Activated T-cell treated with anti-CD3 and anti-CD28 coated beads, Interleukin-2, amount 50 U/mL, for 1 hour (primary cell): ENCODE data around the gene GNA12.
"Not testable (repeated sequence)": the region's sequence is repeated elsewhere in the genome, so short reads cannot be mapped to it uniquely, and the experiment has no call there.

Experiments
- DNase-seq: peaks from one replicate; pipeline ENCODE4 v3.0.0-alpha.2; 2020

The GNA12 gene

GRCh38 chr7:2708547-2709310 lies 135.4 kb downstream of the GNA12 start:
- no peak for DNase-seq

- DNase-seq = no peak
Observed at GRCh38 chr7:2708041-2708440, 136.1 kb downstream of the GNA12 start.

GRCh38 chr7:2707481-2707880 lies 136.6 kb downstream of the GNA12 start:
- no peak for DNase-seq

GRCh38 chr7:2706685-2707126 lies 137.4 kb downstream of the GNA12 start:
- DNase-seq = no peak

GRCh38 chr7:2705371-2706096 lies 138.6 kb downstream of the GNA12 start:
- DNase-seq = no peak

GRCh38 chr7:2702594-2702957 lies 141.5 kb downstream of the GNA12 start:
- no peak for DNase-seq

- DNase-seq = no peak
Observed at GRCh38 chr7:2701832-2702593, 142.1 kb downstream of the GNA12 start.

- no peak for DNase-seq
Observed at GRCh38 chr7:2701424-2701823, 142.7 kb downstream of the GNA12 start.

- DNase-seq = no peak
Observed at GRCh38 chr7:2700141-2700850, 143.8 kb downstream of the GNA12 start.

GRCh38 chr7:2699289-2699620 lies 144.9 kb downstream of the GNA12 start:
- no peak for DNase-seq

GRCh38 chr7:2698581-2699288 lies 145.4 kb downstream of the GNA12 start:
- DNase-seq = peak; percentile 65

- not testable (repeated sequence) for DNase-seq
Observed at GRCh38 chr7:2694122-2694436, 150.0 kb downstream of the GNA12 start.

GRCh38 chr7:2693420-2694121 lies 150.5 kb downstream of the GNA12 start:
- not testable (repeated sequence) for DNase-seq

- no peak for DNase-seq
Observed at GRCh38 chr7:2692543-2692942, 151.6 kb downstream of the GNA12 start.

GRCh38 chr7:2691932-2692439 lies 152.1 kb downstream of the GNA12 start:
- DNase-seq = not testable (repeated sequence)

- no peak for DNase-seq
Observed at GRCh38 chr7:2691011-2691707, 152.9 kb downstream of the GNA12 start.

- no peak for DNase-seq
Observed at GRCh38 chr7:2689951-2690705, 154.0 kb downstream of the GNA12 start.

- no peak for DNase-seq
Observed at GRCh38 chr7:2689343-2689847, 154.7 kb downstream of the GNA12 start.

- no peak for DNase-seq
Observed at GRCh38 chr7:2688409-2689342, 155.4 kb downstream of the GNA12 start.
